Tibial nerve (tissue), 4 donors: ENCODE data around the gene TMEM129.

ENCODE experiments used
- CTCF ChIP-seq, 5 experiments: fragments of 200-600 bp in 3 of 5; fragments of 450-650 bp in 2 of 5; sonication (generic) in 3 of 5; IDR thresholded peaks; one replicate each; pipeline ENCODE4 v1.5.1; 2016 to 2019; ENCODE audit warnings: antibody characterized with exemption in 5 of 5, mild to moderate bottlenecking in 3 of 5, moderate library complexity in 2 of 5
- EP300 ChIP-seq, 2 donors: sonication (generic); formaldehyde crosslinking; IDR thresholded peaks; one replicate each; pipeline ENCODE4 v1.6.1; 2017; ENCODE audit warnings: antibody characterized with exemption in 2 of 2, mild to moderate bottlenecking in 1 of 2
- POLR2A ChIP-seq, 2 donors: fragments of 450-650 bp; IDR thresholded peaks; one replicate each; pipeline ENCODE4 v1.6.1; 2017; ENCODE audit warnings: antibody characterized with exemption in 2 of 2, mild to moderate bottlenecking in 2 of 2, moderate library complexity in 2 of 2

DNA sequence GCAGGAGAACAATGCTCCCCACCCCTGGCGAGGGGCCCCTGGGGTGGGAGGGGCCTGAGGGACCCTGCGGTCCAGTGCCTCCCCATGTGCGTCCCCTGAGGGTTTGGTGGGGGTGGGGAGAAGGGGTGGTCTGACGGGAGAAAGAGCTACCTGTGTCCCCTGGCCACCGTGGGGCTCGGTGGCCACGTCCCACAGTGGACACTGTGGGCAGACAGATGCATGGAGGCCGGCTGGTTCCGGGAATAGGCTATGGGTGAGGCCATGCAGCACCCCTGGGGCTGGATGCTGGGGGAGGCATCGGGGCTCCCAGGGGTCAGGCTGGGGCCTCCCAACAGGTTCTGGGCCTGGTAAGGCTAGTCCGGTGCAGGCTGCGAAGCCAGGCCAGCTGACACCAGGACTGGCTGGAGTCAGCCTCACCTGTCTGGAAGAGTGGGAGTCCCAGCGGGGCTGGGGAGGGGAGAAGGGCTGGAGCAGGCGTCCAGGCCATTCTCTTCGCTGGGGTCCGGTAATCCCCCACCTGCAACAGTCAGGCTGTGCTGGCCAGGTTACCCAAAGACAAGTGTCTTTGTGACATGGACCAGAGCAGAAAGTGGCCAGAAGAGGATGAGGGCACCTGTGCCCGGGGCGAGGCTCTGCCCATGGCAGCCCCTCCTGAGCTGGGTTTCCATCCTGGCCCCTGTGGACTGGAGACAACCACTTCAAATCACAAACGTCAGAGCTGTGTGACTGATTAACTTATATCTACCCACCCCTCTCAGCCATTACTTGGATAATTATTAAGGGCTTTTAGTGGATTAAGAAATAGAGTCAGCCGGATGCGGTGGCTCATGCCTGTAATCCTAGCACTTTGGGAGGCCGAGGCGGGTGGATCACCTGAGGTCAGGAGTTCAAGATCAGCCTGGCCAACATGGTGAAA, 35.6 kb downstream of the TMEM129 start:
- no peak for TF ChIP-seq CTCF (IDR thresholded peaks at IDR 0.05)
- TF ChIP-seq EP300 (IDR thresholded peaks at IDR 0.05), result no peak
- TF ChIP-seq POLR2A (IDR thresholded peaks at IDR 0.05), result no peak
